Suprapubic skin (tissue), 4 donors: ENCODE results near the gene EIPR1.

Source experiments
- EP300 ChIP-seq: sonication (generic); formaldehyde crosslinking; IDR thresholded peaks from one replicate; pipeline ENCODE4 v1.6.1; 2017; ENCODE audit warnings: antibody characterized with exemption
- POLR2AphosphoS5 ChIP-seq, 3 donors: sonication (generic); formaldehyde crosslinking; IDR thresholded peaks; one replicate each; pipeline ENCODE4 v1.6.1; 2017; ENCODE audit warnings: antibody characterized with exemption in 3 of 3
- TF ChIP-seq, protein P1 (sequence below), 2 donors: fragments of 200-600 bp in 1 of 2; fragments of 450-650 bp in 1 of 2; sonication (generic) in 1 of 2; IDR thresholded peaks; one replicate each; pipeline ENCODE4 v1.5.1; 2016 to 2019; ENCODE audit warnings: antibody characterized with exemption in 2 of 2, mild to moderate bottlenecking in 1 of 2, moderate library complexity in 1 of 2

DNA sequence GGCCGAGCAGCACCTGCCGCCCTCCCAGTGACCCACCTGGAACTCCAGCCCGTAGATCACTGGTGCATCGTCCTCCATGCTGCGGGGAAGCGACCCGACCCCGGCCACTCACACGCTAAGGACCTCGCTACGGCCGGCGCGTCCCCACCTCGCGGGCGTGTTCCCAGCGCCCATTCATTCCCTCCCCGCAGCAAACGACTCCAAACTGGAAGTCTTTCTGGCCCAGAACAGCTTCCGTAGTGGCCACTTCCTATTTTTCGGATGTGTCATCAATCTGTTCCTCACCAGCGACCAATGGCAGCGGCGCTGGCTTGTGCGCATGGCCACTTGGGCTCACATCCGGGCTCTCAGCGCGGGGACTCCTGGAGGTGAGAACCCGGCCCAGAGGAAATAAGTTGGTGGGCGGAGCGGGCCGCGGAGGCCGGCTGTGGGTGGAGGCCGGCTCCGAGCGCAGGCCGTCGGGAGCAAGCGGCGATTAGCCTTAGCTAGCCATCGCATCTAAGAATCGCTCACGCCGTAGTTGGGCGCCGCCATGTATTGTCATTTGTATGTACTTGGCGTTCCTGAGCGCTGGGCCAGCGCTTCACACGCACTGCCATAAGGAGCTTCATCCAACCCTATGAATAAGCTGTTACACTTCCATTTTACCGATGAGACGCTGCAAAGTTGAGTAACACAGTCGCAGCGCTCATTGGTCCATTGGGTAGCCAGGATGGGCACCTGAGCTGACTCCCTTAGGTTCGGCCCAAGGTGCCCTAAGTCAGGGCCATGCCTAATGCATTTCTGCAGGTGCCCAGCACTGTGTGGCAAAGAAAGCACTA lies at the start of gene EIPR1:
- TF ChIP-seq, protein P1, sequence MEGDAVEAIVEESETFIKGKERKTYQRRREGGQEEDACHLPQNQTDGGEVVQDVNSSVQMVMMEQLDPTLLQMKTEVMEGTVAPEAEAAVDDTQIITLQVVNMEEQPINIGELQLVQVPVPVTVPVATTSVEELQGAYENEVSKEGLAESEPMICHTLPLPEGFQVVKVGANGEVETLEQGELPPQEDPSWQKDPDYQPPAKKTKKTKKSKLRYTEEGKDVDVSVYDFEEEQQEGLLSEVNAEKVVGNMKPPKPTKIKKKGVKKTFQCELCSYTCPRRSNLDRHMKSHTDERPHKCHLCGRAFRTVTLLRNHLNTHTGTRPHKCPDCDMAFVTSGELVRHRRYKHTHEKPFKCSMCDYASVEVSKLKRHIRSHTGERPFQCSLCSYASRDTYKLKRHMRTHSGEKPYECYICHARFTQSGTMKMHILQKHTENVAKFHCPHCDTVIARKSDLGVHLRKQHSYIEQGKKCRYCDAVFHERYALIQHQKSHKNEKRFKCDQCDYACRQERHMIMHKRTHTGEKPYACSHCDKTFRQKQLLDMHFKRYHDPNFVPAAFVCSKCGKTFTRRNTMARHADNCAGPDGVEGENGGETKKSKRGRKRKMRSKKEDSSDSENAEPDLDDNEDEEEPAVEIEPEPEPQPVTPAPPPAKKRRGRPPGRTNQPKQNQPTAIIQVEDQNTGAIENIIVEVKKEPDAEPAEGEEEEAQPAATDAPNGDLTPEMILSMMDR (IDR thresholded peaks at IDR 0.05), result no peak
- TF ChIP-seq EP300 (no peak), POLR2AphosphoS5 (IDR thresholded peaks at IDR 0.05) (peak in 2 of 3 donors; percentile 86 to 91)
